IMR-90 (cell line): ENCODE data around the gene HSPA6. TPM values are rescaled to one million over a fixed set of nuclear protein-coding genes. Genes with fewer than 3 reads are reported as not detected.

ENCODE experiments used
- ATAC-seq: fragments of 200-7000 bp; cut with Tn5 transposase; 2 replicates; pipeline ENCODE4 v1.9.1; 2020; ENCODE audit warnings: low read depth, mild to moderate bottlenecking, moderate library complexity
- BruUV-seq: library from RNA; stranded (reverse); fragments of 400-500 nt; replicated peaks from 2 replicates; lab custom pipeline; 2021; lab: Mats Ljungman, UMichigan
- CTCF ChIA-PET: fragments of 300-600 bp; formaldehyde crosslinking; extraction: SDS; loops from one replicate; lab custom pipeline; 2021; ENCODE audit warnings: antibody characterized with exemption; lab: Yijun Ruan, JAX
- POLR2A ChIA-PET: fragments of 300-600 bp; sonication (Branson Sonifier 250); formaldehyde crosslinking; loops from one replicate; lab custom pipeline; 2022; ENCODE audit warnings: antibody characterized with exemption; ENCODE audit not compliant: unreplicated experiment; lab: Charles Lee
- DNase-seq: peaks from one replicate; pipeline ENCODE4 v3.0.0; 2013
- H2AFZ ChIP-seq: replicated peaks from 2 replicates; pipeline ENCODE3; 2013; ENCODE audit warnings: low read length, mild to moderate bottlenecking; ENCODE audit not compliant: poor library complexity
- H2AK5ac ChIP-seq: 2 replicates; pipeline ENCODE4 v1.6.1; 2013; ENCODE audit warnings: low read depth, low read length, inconsistent platforms
- H2AK9ac ChIP-seq: replicated peaks from 2 replicates; pipeline ENCODE3; 2013; ENCODE audit warnings: mild to moderate bottlenecking, low read depth, low read length, moderate library complexity; ENCODE audit not compliant: poor library complexity
- H2BK120ac ChIP-seq: 2 replicates; pipeline ENCODE4 v1.6.1; 2013; ENCODE audit warnings: low read depth, low read length, inconsistent platforms
- H2BK15ac ChIP-seq: 3 replicates; pipeline ENCODE4 v1.6.1; 2013; ENCODE audit warnings: low read depth, low read length, inconsistent platforms
- H2BK20ac ChIP-seq: 2 replicates; pipeline ENCODE4 v1.6.1; 2013; ENCODE audit warnings: low read depth, mild to moderate bottlenecking, inconsistent platforms, low read length, moderate library complexity
- H2BK5ac ChIP-seq: 2 replicates; pipeline ENCODE4 v1.6.1; 2013; ENCODE audit warnings: mild to moderate bottlenecking, low read depth, low read length, inconsistent platforms; ENCODE audit not compliant: poor library complexity, severe bottlenecking
- H3K14ac ChIP-seq: replicated peaks from 2 replicates; pipeline ENCODE4 v1.6.1; 2013; ENCODE audit warnings: low read depth, low read length, inconsistent platforms
- H3K18ac ChIP-seq: 2 replicates; pipeline ENCODE4 v1.6.1; 2013; ENCODE audit warnings: low read depth, low read length, control low read depth
- H3K23ac ChIP-seq: 2 replicates; pipeline ENCODE4 v1.6.1; 2013; ENCODE audit warnings: low read depth, low read length, inconsistent platforms
- H3K27ac ChIP-seq: 2 replicates; pipeline ENCODE4 v1.5.1; 2013; ENCODE audit warnings: mild to moderate bottlenecking, control low read depth, low read length; ENCODE audit not compliant: insufficient read depth
- H3K27me3 ChIP-seq: 2 replicates; pipeline ENCODE4 v1.6.1; 2013; ENCODE audit warnings: low read length; ENCODE audit not compliant: control insufficient read depth, insufficient read depth
- H3K36me3 ChIP-seq: 2 replicates; pipeline ENCODE4 v1.6.1; 2013; ENCODE audit warnings: low read length, mixed read lengths; ENCODE audit not compliant: control insufficient read depth, insufficient read depth
- H3K4ac ChIP-seq: 2 replicates; pipeline ENCODE4 v1.6.1; 2013; ENCODE audit warnings: low read depth, low read length, inconsistent platforms
- H3K4me1 ChIP-seq: 2 replicates; pipeline ENCODE4 v1.6.1; 2013; ENCODE audit warnings: low read length, mixed read lengths; ENCODE audit not compliant: control insufficient read depth, insufficient read depth
- H3K4me2 ChIP-seq: 2 replicates; pipeline ENCODE4 v1.6.1; 2013; ENCODE audit warnings: low read depth, mild to moderate bottlenecking, control low read depth, low read length, moderate library complexity
- H3K4me3 ChIP-seq: 2 replicates; pipeline ENCODE4 v1.5.1; 2013; ENCODE audit warnings: low read depth, mild to moderate bottlenecking, control low read depth, low read length, moderate library complexity; ENCODE audit not compliant: insufficient read depth
- H3K56ac ChIP-seq: 2 replicates; pipeline ENCODE4 v1.6.1; 2013; ENCODE audit warnings: low read length, inconsistent platforms; ENCODE audit not compliant: insufficient read depth; ENCODE audit errors: extremely low read depth
- H3K79me1 ChIP-seq, 2 experiments: 2 replicates each; pipeline ENCODE4 v1.6.1; 2013; ENCODE audit warnings: low read length in 2 of 2, inconsistent platforms in 1 of 2, low read depth in 1 of 2
- H3K9ac ChIP-seq: 2 replicates; pipeline ENCODE4 v1.6.1; 2013; ENCODE audit warnings: low read depth, low read length, control low read depth
- H3K9me1 ChIP-seq: 2 replicates; pipeline ENCODE4 v1.6.1; 2013; ENCODE audit warnings: low read length, inconsistent platforms; ENCODE audit not compliant: insufficient read depth
- H3K9me3 ChIP-seq: 2 replicates; pipeline ENCODE4 v1.6.1; 2013; ENCODE audit warnings: low read length; ENCODE audit not compliant: control insufficient read depth, insufficient read depth
- H4K20me1 ChIP-seq: 2 replicates; pipeline ENCODE4 v1.6.1; 2013; ENCODE audit warnings: low read length, inconsistent platforms; ENCODE audit not compliant: insufficient read depth
- H4K5ac ChIP-seq: 2 replicates; pipeline ENCODE4 v1.6.1; 2013; ENCODE audit warnings: mild to moderate bottlenecking, low read depth, low read length, control low read depth
- H4K8ac ChIP-seq, 2 experiments: 2 replicates each; pipeline ENCODE4 v1.6.1; 2013; ENCODE audit warnings: low read depth in 2 of 2, low read length in 2 of 2, control low read depth in 1 of 2, inconsistent platforms in 1 of 2
- H4K91ac ChIP-seq: 2 replicates; pipeline ENCODE4 v1.6.1; 2013; ENCODE audit warnings: low read depth, low read length, inconsistent platforms; ENCODE audit not compliant: insufficient read depth
- BHLHE40 ChIP-seq: fragments of 150-350 bp; IDR thresholded peaks from 2 replicates; pipeline ENCODE4 v1.6.1; 2016; ENCODE audit warnings: mild to moderate bottlenecking, low read depth, low read length
- CHD1 ChIP-seq: IDR thresholded peaks from 2 replicates; pipeline ENCODE4 v1.6.1; 2012; ENCODE audit warnings: low read depth, low read length, improper control_type of control experiment
- ELK1 ChIP-seq: fragments of 150-350 bp; IDR thresholded peaks from 2 replicates; pipeline ENCODE4 v1.6.1; 2016; ENCODE audit warnings: low read depth, mild to moderate bottlenecking, low read length, moderate library complexity, borderline replicate concordance
- MAZ ChIP-seq: IDR thresholded peaks from 2 replicates; pipeline ENCODE4 v1.6.1; 2012; ENCODE audit warnings: low read depth, mild to moderate bottlenecking, low read length, improper control_type of control experiment, moderate library complexity, borderline replicate concordance
- NFE2L2 ChIP-seq: fragments of 150-350 bp; IDR thresholded peaks from 2 replicates; pipeline ENCODE4 v1.6.1; 2016; ENCODE audit warnings: low read depth, mild to moderate bottlenecking, low read length
- POLR2A ChIP-seq: IDR thresholded peaks from 2 replicates; pipeline ENCODE4 v1.6.1; 2012; ENCODE audit warnings: mild to moderate bottlenecking, low read depth, low read length
- RAD21 ChIP-seq: IDR thresholded peaks from 2 replicates; pipeline ENCODE4 v1.6.1; 2012; ENCODE audit warnings: low read length, improper control_type of control experiment
- RCOR1 ChIP-seq: IDR thresholded peaks from 2 replicates; pipeline ENCODE4 v1.6.1; 2012; ENCODE audit warnings: mild to moderate bottlenecking, low read length, improper control_type of control experiment; ENCODE audit not compliant: insufficient replicate concordance
- RFX5 ChIP-seq: IDR thresholded peaks from 2 replicates; pipeline ENCODE4 v1.8.0; 2012; ENCODE audit warnings: low read depth, mild to moderate bottlenecking, low read length, moderate library complexity
- SMC3 ChIP-seq: fragments of 150-350 bp; IDR thresholded peaks from 2 replicates; pipeline ENCODE4 v1.6.1; 2016; ENCODE audit warnings: low read depth, mild to moderate bottlenecking, antibody characterized with exemption, low read length, moderate library complexity
- WGBS, 2 experiments: methylation state at CpG; one replicate each; pipeline versions ENCODE4 v1.1.5 to v1.1.7; 2013; ENCODE audit warnings: missing lambda C conversion rate in 2 of 2; ENCODE audit not compliant: insufficient read length in 1 of 2; ENCODE audit errors: extremely low coverage in 2 of 2; 5-methylcytosine and 5-hydroxymethylcytosine counted together
- dilution Hi-C: fragments of 300-500 bp; cut with HindIII; formaldehyde crosslinking; loops from one replicate; pipeline ENCODE4 v1.14.3; 2018; ENCODE audit warnings: low sequenced_read_pairs; ENCODE audit not compliant: unreplicated experiment
- in situ Hi-C: fragments of 300-500 bp; cut with MboI; formaldehyde crosslinking; loops from 3 replicates; pipeline ENCODE4 v1.14.3; 2019; ENCODE audit warnings: low sequenced_read_pairs, inconsistent platforms, mixed read lengths
- intact Hi-C: fragments of 100-400 bp; cut with micrococcal nuclease; formaldehyde crosslinking; loops from 2 replicates; pipeline ENCODE4 v1.10.0; 2022
- polyA plus RNA-seq, 3 experiments: library from polyadenylated mRNA; depleted of rRNA; stranded (reverse); fragments of >200 nt; gene quantifications; 2 replicates each; pipeline ENCODE4 v1.2.3, GENCODE V29; 2012; ENCODE audit warnings: low replicate concordance in 1 of 3
- total RNA-seq: library from RNA; depleted of rRNA; stranded (reverse); fragments of >200 nt; gene quantifications from 2 replicates; pipeline ENCODE4 v1.2.3, GENCODE V29; 2012
- TF ChIP-seq, protein P1 (sequence below): conservative IDR thresholded peaks from 2 replicates; pipeline ENCODE4 v1.5.1; 2012; ENCODE audit warnings: mild to moderate bottlenecking, low read depth, low read length, improper control_type of control experiment

The HSPA6 gene
- total and polyA plus RNA-seq, 2 of the 4 experiments (the other 2 are of a cell fraction), result 0.54 to 0.67 TPM

DNA sequence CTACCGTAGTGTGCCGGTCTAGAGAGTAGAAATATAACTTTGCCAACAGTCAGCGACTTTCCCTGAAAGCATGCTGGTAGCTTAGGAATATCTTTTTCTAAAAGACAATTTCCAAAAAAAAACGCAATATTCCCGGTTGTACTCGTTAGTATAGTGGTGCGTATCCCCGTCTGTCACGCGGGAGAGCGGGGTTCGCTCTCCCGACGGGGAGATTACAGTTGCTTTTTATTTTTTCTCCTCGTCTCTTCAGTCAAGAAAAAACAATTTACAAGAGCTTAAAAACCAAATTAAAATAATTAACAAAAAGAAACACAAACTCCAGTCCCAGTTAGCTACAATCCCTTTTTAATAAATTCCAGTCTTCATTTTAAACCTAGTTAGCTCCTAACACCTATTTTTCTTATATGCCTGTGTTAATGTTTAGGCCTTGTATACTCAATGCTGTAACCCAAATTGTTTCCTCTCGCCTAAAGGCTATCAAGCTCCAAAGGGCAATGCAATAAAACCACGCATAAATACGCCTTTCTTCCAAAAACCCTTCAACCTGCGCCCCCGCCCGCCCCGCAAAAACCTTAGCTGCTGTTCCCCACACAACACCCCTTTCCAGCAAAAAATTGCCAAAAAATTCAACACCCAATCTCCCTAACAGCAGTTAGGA is 7.8 kb downstream of the HSPA6 start:
- no peak for ATAC-seq
- no peak overlapping the region for H3K9ac ChIP-seq
- H3K27me3 ChIP-seq, result no peaks in the 10 kb centered on the region
- in situ Hi-C loops, result no loop called here
- peak overlapping the region; percentile 70 for H2AFZ ChIP-seq
- no peak overlapping the region for H2BK15ac ChIP-seq
- dilution Hi-C loops, result no loop called here
- H3K23ac ChIP-seq, result no peak overlapping the region
- H2BK20ac ChIP-seq, result no peak overlapping the region
- BruUV-seq, result no TSS peak
- peak; percentile 41 for DNase-seq
- H2BK120ac ChIP-seq, result no peak overlapping the region
- no peak overlapping the region for H4K5ac ChIP-seq
- TF ChIP-seq RAD21, result no peak
- TF ChIP-seq ELK1, result no peak
- TF ChIP-seq RFX5, result no peak
- no peak for TF ChIP-seq NFE2L2
- TF ChIP-seq RCOR1, result no peak
- no peak for TF ChIP-seq MAZ
- no peak for TF ChIP-seq BHLHE40
- TF ChIP-seq, protein P1, sequence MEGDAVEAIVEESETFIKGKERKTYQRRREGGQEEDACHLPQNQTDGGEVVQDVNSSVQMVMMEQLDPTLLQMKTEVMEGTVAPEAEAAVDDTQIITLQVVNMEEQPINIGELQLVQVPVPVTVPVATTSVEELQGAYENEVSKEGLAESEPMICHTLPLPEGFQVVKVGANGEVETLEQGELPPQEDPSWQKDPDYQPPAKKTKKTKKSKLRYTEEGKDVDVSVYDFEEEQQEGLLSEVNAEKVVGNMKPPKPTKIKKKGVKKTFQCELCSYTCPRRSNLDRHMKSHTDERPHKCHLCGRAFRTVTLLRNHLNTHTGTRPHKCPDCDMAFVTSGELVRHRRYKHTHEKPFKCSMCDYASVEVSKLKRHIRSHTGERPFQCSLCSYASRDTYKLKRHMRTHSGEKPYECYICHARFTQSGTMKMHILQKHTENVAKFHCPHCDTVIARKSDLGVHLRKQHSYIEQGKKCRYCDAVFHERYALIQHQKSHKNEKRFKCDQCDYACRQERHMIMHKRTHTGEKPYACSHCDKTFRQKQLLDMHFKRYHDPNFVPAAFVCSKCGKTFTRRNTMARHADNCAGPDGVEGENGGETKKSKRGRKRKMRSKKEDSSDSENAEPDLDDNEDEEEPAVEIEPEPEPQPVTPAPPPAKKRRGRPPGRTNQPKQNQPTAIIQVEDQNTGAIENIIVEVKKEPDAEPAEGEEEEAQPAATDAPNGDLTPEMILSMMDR, result no peak
- no peak for TF ChIP-seq SMC3
- TF ChIP-seq CHD1, result no peak
- no peak for TF ChIP-seq POLR2A
- H3K4me1 ChIP-seq, result no peaks in the 10 kb centered on the region
- H3K79me1 ChIP-seq, result no peaks in the 10 kb centered on the region
- H3K56ac ChIP-seq, result no peak overlapping the region
- WGBS, 2 experiments, result 20% methylated on average over 1 of the region's 22 CpGs; no CpG with 5 or more reads in 1 of the 2 experiments
- H2AK9ac ChIP-seq, result no peak overlapping the region
- no peak overlapping the region for H3K4ac ChIP-seq
- H4K91ac ChIP-seq, result no peak overlapping the region
- H3K4me2 ChIP-seq, result peak overlapping the region; percentile 59
- POLR2A ChIA-PET, result no interaction called here
- H3K14ac ChIP-seq, result no peak overlapping the region
- no peak overlapping the region for H2AK5ac ChIP-seq
- no peak overlapping the region for H3K27ac ChIP-seq
- H3K4me3 ChIP-seq, result peak overlapping the region; percentile 14; the same call in 1 of the 2 replicates
- intact Hi-C loops, result loop anchor here (1.0 kb wide), 1 partner anchor 8 kb away; no protein-coding TSS in a partner anchor
- no peaks in the 10 kb centered on the region for H3K9me1 ChIP-seq
- no peak overlapping the region for H2BK5ac ChIP-seq
- H3K36me3 ChIP-seq, result no peaks in the 10 kb centered on the region
- CTCF ChIA-PET, result interaction anchor here (0.5 kb wide), 1 partner anchor 241 kb away, joined by 4 read pairs; no protein-coding TSS in a partner anchor
- no peaks in the 10 kb centered on the region for H4K20me1 ChIP-seq
- H3K9me3 ChIP-seq, result no peaks in the 10 kb centered on the region
- H3K18ac ChIP-seq, result no peak overlapping the region
- H4K8ac ChIP-seq, result no peak overlapping the region
